Prostate gland (tissue), 2 donors: Measurements from ENCODE around the gene NMD3. TPM values are rescaled to one million over a fixed set of nuclear protein-coding genes. Genes with fewer than 3 reads are reported as not detected.

Experiments used
- DNase-seq: peaks from one replicate; pipeline ENCODE4 v3.0.0-alpha.2; 2019; ENCODE audit warnings: low spot score
- H3K27ac ChIP-seq, 2 donors: fragments of 200-600 bp; sonication (generic); 2 replicates each; pipeline ENCODE4 v1.5.1; 2017 to 2019
- H3K27me3 ChIP-seq: fragments of 200-600 bp; sonication (generic); replicated peaks from 2 replicates; pipeline ENCODE4 v1.5.1; 2019; ENCODE audit not compliant: insufficient read depth
- H3K36me3 ChIP-seq, 2 donors: fragments of 200-600 bp; sonication (generic); 1 replicate in 1 of 2; 2 replicates in 1 of 2; pipeline versions ENCODE4 v1.5.1 to v1.8.1; 2017 to 2019
- H3K4me1 ChIP-seq: fragments of 200-600 bp; sonication (generic); replicated peaks from 2 replicates; pipeline ENCODE4 v1.5.1; 2019
- H3K4me3 ChIP-seq, 2 donors: fragments of 200-600 bp; sonication (generic); 2 replicates each; pipeline ENCODE4 v1.5.1; 2017 to 2019
- H3K9me3 ChIP-seq: fragments of 200-600 bp; sonication (generic); 2 replicates; pipeline ENCODE4 v1.5.1; 2017
- POLR2A ChIP-seq: fragments of 450-650 bp; IDR thresholded peaks from one replicate; pipeline ENCODE4 v1.6.1; 2016; ENCODE audit warnings: antibody characterized with exemption, mild to moderate bottlenecking
- POLR2AphosphoS5 ChIP-seq: sonication (generic); formaldehyde crosslinking; IDR thresholded peaks from one replicate; pipeline ENCODE4 v1.6.1; 2017; ENCODE audit warnings: antibody characterized with exemption
- WGBS: methylation state at CpG from one replicate; pipeline ENCODE4 v1.1.5; 2018; 5-methylcytosine and 5-hydroxymethylcytosine counted together
- intact Hi-C: fragments of 100-400 bp; cut with DNase I; formaldehyde crosslinking; loops from one replicate; pipeline ENCODE4 v1.14.2; 2022
- total RNA-seq, 2 donors: library from RNA; depleted of rRNA; stranded (reverse); fragments of >200 nt; gene quantifications; one replicate each; pipeline ENCODE4 v1.1.0, GENCODE V29; 2016
- TF ChIP-seq, protein P1 (sequence below), 4 experiments: fragments of 200-600 bp in 2 of 4; fragments of 450-650 bp in 2 of 4; sonication (generic) in 2 of 4; IDR thresholded peaks; 1 replicate in 3 of 4; 2 replicates in 1 of 4; pipeline ENCODE4 v1.5.1; 2016 to 2019; ENCODE audit warnings: antibody characterized with exemption in 4 of 4, mild to moderate bottlenecking in 2 of 4, moderate library complexity in 2 of 4

NMD3 gene
- total RNA-seq, 2 donors from 2014 or later: 29.5 to 52.0 TPM

- Histone ChIP-seq H3K4me1 (no peaks in the 10 kb centered on the region), H3K36me3 (no peaks in the 10 kb centered on the region), H3K27ac (no peak overlapping the region), H3K27me3 (no peaks in the 10 kb centered on the region), H3K9me3 (no peaks in the 10 kb centered on the region), H3K4me3 (no peak overlapping the region)
- DNase-seq: no peak
- 36% methylated on average over 2 of the region's 2 CpGs for WGBS
- no peak for TF ChIP-seq POLR2A
- TF ChIP-seq POLR2AphosphoS5: no peak
- intact Hi-C loops: no loop called here
These were observed 34.1 kb upstream of the NMD3 start for GRCh38 chr3:161187046-161187445.

DNA sequence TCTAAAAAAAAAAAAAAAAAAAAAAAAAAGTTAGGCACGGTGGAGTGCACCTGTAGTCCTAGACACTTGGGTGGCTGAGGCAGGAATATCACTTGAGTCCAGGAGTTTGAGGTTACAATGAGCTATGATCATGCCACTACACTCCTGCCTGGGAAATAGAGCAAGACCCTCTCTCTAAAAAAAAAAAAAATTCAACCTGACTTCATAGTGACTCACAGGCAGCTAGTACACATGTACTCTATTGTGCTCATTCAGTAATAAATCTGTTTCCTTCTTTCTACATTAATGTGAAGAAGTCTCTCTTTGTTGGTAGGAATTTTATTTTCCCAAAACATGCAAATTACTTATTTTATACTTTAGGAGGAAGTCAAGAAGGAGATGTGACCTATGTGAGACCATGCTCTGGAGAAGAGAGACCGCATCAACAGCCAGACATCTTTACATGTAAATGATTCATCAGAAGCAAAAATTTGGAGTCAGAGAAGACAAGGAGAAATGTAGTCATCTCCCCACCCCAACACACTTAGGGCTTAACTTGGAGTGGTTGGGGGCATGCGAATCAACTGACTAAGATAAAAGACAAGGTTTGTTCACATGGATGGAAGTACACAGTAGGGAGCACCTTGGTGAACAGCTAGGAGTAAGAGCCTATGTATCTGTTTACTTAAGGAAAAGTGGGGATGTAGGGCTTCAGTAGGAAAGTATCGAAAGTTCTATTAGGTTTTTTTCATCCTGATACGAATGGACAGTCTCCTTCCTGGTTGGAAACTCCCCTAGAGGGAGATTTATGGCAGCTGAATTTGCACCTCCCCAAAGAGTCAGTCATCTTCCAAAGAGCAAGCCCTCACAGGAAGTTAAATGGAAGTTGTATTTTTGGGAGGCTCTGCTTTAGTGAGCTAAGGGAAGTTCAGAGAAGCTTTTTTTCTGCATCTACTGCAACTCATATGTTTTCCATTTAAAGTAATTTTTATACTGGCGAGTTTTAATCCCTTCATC lies 23.0 kb upstream of the NMD3 start:
- WGBS: 87% methylated on average over 6 of the region's 6 CpGs
- DNase-seq: no peak
- no peak for TF ChIP-seq POLR2A
- TF ChIP-seq POLR2AphosphoS5: no peak
- TF ChIP-seq, protein P1, sequence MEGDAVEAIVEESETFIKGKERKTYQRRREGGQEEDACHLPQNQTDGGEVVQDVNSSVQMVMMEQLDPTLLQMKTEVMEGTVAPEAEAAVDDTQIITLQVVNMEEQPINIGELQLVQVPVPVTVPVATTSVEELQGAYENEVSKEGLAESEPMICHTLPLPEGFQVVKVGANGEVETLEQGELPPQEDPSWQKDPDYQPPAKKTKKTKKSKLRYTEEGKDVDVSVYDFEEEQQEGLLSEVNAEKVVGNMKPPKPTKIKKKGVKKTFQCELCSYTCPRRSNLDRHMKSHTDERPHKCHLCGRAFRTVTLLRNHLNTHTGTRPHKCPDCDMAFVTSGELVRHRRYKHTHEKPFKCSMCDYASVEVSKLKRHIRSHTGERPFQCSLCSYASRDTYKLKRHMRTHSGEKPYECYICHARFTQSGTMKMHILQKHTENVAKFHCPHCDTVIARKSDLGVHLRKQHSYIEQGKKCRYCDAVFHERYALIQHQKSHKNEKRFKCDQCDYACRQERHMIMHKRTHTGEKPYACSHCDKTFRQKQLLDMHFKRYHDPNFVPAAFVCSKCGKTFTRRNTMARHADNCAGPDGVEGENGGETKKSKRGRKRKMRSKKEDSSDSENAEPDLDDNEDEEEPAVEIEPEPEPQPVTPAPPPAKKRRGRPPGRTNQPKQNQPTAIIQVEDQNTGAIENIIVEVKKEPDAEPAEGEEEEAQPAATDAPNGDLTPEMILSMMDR (IDR thresholded peaks at IDR 0.05): no peak
- intact Hi-C loops: no loop called here
- Histone ChIP-seq H3K27me3 (no peaks in the 10 kb centered on the region), H3K4me3 (no peak overlapping the region), H3K36me3 (no peaks in the 10 kb centered on the region), H3K9me3 (no peaks in the 10 kb centered on the region), H3K27ac (no peak overlapping the region), H3K4me1 (no peaks in the 10 kb centered on the region)

DNA sequence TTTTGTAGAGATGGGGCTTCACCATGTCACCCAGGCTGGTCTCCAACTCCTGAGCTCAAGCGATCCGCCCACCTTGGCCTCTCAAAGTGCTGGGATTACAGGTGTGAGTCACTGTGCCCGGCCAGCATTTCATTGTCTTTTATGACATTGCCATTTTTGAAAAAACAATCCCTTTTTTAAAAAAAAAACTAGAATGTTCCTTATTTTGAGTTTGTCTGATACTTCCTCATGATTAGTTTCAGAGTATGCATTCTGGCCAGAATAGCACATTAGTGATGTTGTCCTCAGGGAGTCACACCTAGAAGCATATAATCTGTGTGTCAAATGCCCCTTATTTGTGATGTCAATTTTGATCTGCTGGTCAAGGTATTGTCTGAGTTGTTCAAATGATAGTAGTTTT lies 21.2 kb upstream of the NMD3 start:
- no peak for DNase-seq
- intact Hi-C loops: no loop called here
- TF ChIP-seq POLR2A: no peak
- TF ChIP-seq POLR2AphosphoS5: no peak
- TF ChIP-seq, protein P1 (IDR thresholded peaks at IDR 0.05): no peak
- Histone ChIP-seq H3K27ac (no peak overlapping the region), H3K27me3 (no peaks in the 10 kb centered on the region), H3K4me3 (no peak overlapping the region), H3K4me1 (no peaks in the 10 kb centered on the region), H3K36me3 (no peaks in the 10 kb centered on the region), H3K9me3 (no peaks in the 10 kb centered on the region)
- WGBS: 76% methylated on average over 3 of the region's 3 CpGs

DNA sequence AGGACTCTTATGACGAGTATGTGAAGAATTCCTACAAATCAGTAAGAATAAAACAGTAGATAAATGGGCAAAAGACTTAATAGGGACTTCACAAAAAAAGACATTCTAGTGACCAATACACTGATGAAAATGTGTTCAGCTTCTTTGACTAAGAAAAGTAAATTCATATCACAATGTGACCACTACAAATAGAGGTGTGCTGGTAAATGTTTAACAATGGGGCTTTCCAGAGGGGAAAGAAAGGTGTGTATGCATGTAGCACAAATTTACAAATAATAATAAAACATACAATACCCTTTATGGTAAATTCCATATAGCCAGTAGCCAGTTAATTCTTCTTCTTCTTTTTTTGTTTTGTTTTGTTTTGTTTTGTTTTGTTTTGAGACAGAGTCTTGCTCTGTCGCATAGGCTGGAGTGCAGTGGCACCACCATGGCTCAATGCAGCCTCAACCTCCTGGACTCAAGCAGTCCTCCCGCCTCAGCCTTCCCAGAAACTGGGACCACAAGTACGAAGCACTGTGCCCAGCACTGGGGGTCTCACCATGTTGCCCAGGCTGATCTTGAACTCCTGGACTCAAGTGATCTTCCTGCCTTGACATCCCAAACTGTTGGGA lies 17.5 kb upstream of the NMD3 start:
- Histone ChIP-seq H3K27me3 (no peaks in the 10 kb centered on the region), H3K27ac (no peak overlapping the region), H3K4me3 (no peak overlapping the region), H3K4me1 (no peaks in the 10 kb centered on the region), H3K9me3 (no peaks in the 10 kb centered on the region), H3K36me3 (no peaks in the 10 kb centered on the region)
- no peak for DNase-seq
- TF ChIP-seq POLR2AphosphoS5 (no peak), POLR2A (no peak)
- WGBS: 98% methylated on average over 4 of the region's 4 CpGs
- intact Hi-C loops: no loop called here

- Histone ChIP-seq H3K27me3 (no peaks in the 10 kb centered on the region), H3K9me3 (no peaks in the 10 kb centered on the region), H3K36me3 (no peaks in the 10 kb centered on the region), H3K27ac (no peak overlapping the region), H3K4me1 (no peaks in the 10 kb centered on the region), H3K4me3 (no peak overlapping the region)
- TF ChIP-seq, protein P1 (IDR thresholded peaks at IDR 0.05): no peak
- WGBS: 93% methylated on average over 4 of the region's 4 CpGs
- intact Hi-C loops: no loop called here
- DNase-seq: no peak
These were observed 12.2 kb upstream of the NMD3 start for GRCh38 chr3:161208931-161209330.
